GM12878 (cell line): Measurements from ENCODE around the gene STBD1. TPM values are rescaled to one million over a fixed set of nuclear protein-coding genes. Genes with fewer than 3 reads are reported as not detected.

Source experiments
- ATAC-seq: fragments of 200-7000 bp; cut with Tn5 transposase; 3 replicates; pipeline ENCODE4 v1.9.1; 2020; ENCODE audit warnings: mild to moderate bottlenecking, moderate library complexity
- BruUV-seq: library from RNA; stranded (reverse); fragments of 400-500 nt; replicated peaks from 2 replicates; lab custom pipeline; 2021; lab: Mats Ljungman, UMichigan
- CTCF ChIA-PET: fragments of 300-600 bp; sonication (Branson Sonifier 250); formaldehyde crosslinking; extraction: SDS; loops from one replicate; lab custom pipeline; 2021; ENCODE audit warnings: inconsistent platforms; lab: Yijun Ruan, JAX
- POLR2A ChIA-PET: fragments of 350-600 bp; formaldehyde crosslinking; extraction: SDS; loops from one replicate; lab custom pipeline; 2021; ENCODE audit warnings: inconsistent platforms; lab: Charles Lee
- RAD21 ChIA-PET: fragments of 300-600 bp; sonication (Branson Sonifier 250); formaldehyde crosslinking; loops from one replicate; lab custom pipeline; 2023; ENCODE audit warnings: antibody characterized with exemption; ENCODE audit not compliant: unreplicated experiment; lab: Charles Lee
- SMC1A ChIA-PET: fragments of 300-600 bp; sonication (Branson Sonifier 250); formaldehyde crosslinking; loops from one replicate; lab custom pipeline; 2023; ENCODE audit not compliant: unreplicated experiment, uncharacterized antibody; lab: Charles Lee
- DNase-seq: peaks from one replicate; pipeline ENCODE4 v3.0.0-alpha.2; 2011; ENCODE audit warnings: low read depth, low spot score
- FAIRE-seq: peaks from 3 replicates; lab custom pipeline; 2011; peaks lifted over from hg19 to GRCh38; lab: Jason Lieb, UNC
- H2AFZ ChIP-seq: 2 replicates; pipeline ENCODE4 v1.6.0; 2011; ENCODE audit warnings: low read depth, low read length, control low read depth; ENCODE audit not compliant: control insufficient read depth
- H3K27ac ChIP-seq: 2 replicates; pipeline ENCODE4 v1.5.1; 2011; ENCODE audit warnings: control low read depth; ENCODE audit not compliant: control insufficient read depth, insufficient read depth
- H3K27me3 ChIP-seq, 2 experiments: replicated peaks in 1 of 2; 2 replicates each; pipeline versions ENCODE4 v1.6.0 to v1.6.1; 2011; ENCODE audit warnings: low read length in 1 of 2; ENCODE audit not compliant: control insufficient read depth in 2 of 2, insufficient read depth in 2 of 2
- H3K36me3 ChIP-seq, 2 experiments: 2 replicates each; pipeline ENCODE4 v1.5.1; 2011; ENCODE audit warnings: low read length in 1 of 2; ENCODE audit not compliant: control insufficient read depth in 2 of 2, insufficient read depth in 2 of 2
- H3K4me1 ChIP-seq: 2 replicates; pipeline ENCODE4 v1.6.1; 2011; ENCODE audit warnings: mild to moderate bottlenecking, low read length, moderate library complexity, mixed read lengths; ENCODE audit not compliant: control insufficient read depth, insufficient read depth
- H3K4me2 ChIP-seq: 2 replicates; pipeline ENCODE4 v1.6.0; 2011; ENCODE audit warnings: control low read depth; ENCODE audit not compliant: control insufficient read depth, insufficient read depth
- H3K4me3 ChIP-seq: fragments of 200-600 bp; sonication (generic); 2 replicates; pipeline ENCODE4 v1.5.1; 2016
- H3K79me2 ChIP-seq: 2 replicates; pipeline ENCODE4 v1.6.0; 2011; ENCODE audit warnings: low read length; ENCODE audit not compliant: control insufficient read depth, insufficient read depth
- H3K9ac ChIP-seq: 2 replicates; pipeline ENCODE4 v1.8.0; 2011; ENCODE audit warnings: low read length, control low read depth, mixed read lengths; ENCODE audit not compliant: control insufficient read depth, insufficient read depth
- H3K9me3 ChIP-seq: replicated peaks from 3 replicates; pipeline ENCODE4 v1.5.1; 2011; ENCODE audit warnings: mild to moderate bottlenecking, low read length; ENCODE audit not compliant: control insufficient read depth, insufficient read depth
- H4K20me1 ChIP-seq: 2 replicates; pipeline ENCODE4 v1.6.0; 2011; ENCODE audit not compliant: control insufficient read depth, insufficient read depth
- HDGF ChIP-seq: fragments of 450-650 bp; IDR thresholded peaks from 2 replicates; pipeline ENCODE4 v1.6.1; 2016; ENCODE audit warnings: antibody characterized with exemption
- KDM1A ChIP-seq: fragments of 200-600 bp; sonication (generic); IDR thresholded peaks from 2 replicates; pipeline ENCODE4 v1.6.1; 2016; ENCODE audit warnings: borderline replicate concordance
- MEF2A ChIP-seq: IDR thresholded peaks from 2 replicates; pipeline ENCODE4 v1.6.1; 2011; ENCODE audit warnings: low read depth, mild to moderate bottlenecking, low read length, moderate library complexity; ENCODE audit not compliant: insufficient read depth
- ZNF24 ChIP-seq: fragments of 450-650 bp; IDR thresholded peaks from 2 replicates; pipeline ENCODE4 v1.6.1; 2017; ENCODE audit warnings: antibody characterized with exemption, mild to moderate bottlenecking
- ZSCAN29 ChIP-seq: fragments of 450-650 bp; IDR thresholded peaks from 2 replicates; pipeline ENCODE4 v1.6.1; 2017; ENCODE audit warnings: mild to moderate bottlenecking, moderate library complexity
- WGBS: methylation state at CpG from one replicate; pipeline ENCODE4 v1.1.6; 2016; ENCODE audit warnings: low lambda C conversion rate; ENCODE audit not compliant: insufficient replicate concordance, insufficient coverage; ENCODE audit errors: missing lambda C conversion rate; 5-methylcytosine and 5-hydroxymethylcytosine counted together
- in situ Hi-C: fragments of 300-500 bp; cut with MboI; formaldehyde crosslinking; loops from 9 replicates; pipeline ENCODE4 v1.14.3; 2018; ENCODE audit warnings: mixed read lengths
- intact Hi-C: fragments of 100-400 bp; cut with micrococcal nuclease; formaldehyde crosslinking; loops from one replicate; pipeline ENCODE4 v1.14.2; 2022; ENCODE audit not compliant: unreplicated experiment
- polyA plus RNA-seq, 11 experiments: library from polyadenylated mRNA; depleted of rRNA in 4 of 11; unstranded in 6 of 11; stranded (reverse) in 5 of 11; fragments of >200 nt; fragmentation: Nextera tagmentation in 4 of 11; fragmentation: Illumina TruSeq in 1 of 11; extraction: Ambion mirVana in 4 of 11; extraction: Trizol in 1 of 11; gene quantifications; 1 replicate in 1 of 11; 2 replicates in 10 of 11; pipeline versions ENCODE4 v1.2.1 to v1.2.3, GENCODE V29; 2011 to 2016; ENCODE audit warnings: inconsistent platforms in 2 of 11, missing spikeins in 2 of 11, low read depth in 1 of 11
- total RNA-seq, 4 experiments: library from RNA; depleted of rRNA in 3 of 4; stranded (reverse); fragments of >200 nt in 3 of 4; fragmentation: Illumina TruSeq in 1 of 4; extraction: Trizol in 1 of 4; gene quantifications; 2 replicates each; pipeline versions ENCODE4 v1.2.1 to v1.2.3, GENCODE V29; 2013 to 2021
- TF ChIP-seq, protein P1 (sequence below): fragments of 150-350 bp; IDR thresholded peaks from 2 replicates; pipeline ENCODE4 v1.6.1; 2016; ENCODE audit warnings: low read depth, low read length

Gene STBD1
- total and polyA plus RNA-seq, 10 of the 15 experiments (the other 5 are each of a cell fraction or from before 2014, with no cell fraction given), result 0.04 to 0.10 (median 0.05) TPM; not detected in 7

DNA sequence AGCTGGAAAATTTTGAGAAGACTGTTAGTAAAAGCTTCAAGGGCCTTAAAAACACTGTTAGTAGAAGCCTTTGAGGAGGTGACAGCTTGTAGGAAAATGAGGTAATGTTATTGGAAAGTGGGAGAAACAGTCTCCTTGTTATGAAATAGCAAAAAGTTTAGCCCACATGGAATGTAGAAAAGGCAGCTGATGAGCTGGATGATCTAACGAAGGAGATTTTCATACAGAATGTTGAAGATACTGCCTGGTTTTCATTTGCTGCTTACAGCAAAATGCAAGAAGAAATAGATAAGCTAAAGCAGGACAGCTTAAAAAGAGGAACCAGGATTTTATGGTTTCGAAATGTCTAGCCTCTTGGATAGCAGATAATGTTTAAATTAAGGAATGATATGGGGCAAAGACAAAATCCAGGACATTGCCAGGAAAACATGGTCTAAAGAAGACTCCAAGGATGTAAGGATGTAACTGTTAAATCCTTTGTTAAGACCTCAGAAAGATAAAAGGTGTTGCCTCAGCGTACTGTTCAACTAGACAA is 10.2 kb upstream of the STBD1 start:
- intact Hi-C loops, result no loop called here
- POLR2A ChIA-PET, result no interaction called here
- in situ Hi-C loops, result no loop called here

More for the DNA sequence above, 10.2 kb upstream of the STBD1 start:
- BruUV-seq, result no TSS peak
- H3K27me3 ChIP-seq, result no peaks in the 10 kb centered on the region; a peak in 2 of 4 replicates
- H2AFZ ChIP-seq, result no peak overlapping the region
- no peaks in the 10 kb centered on the region for H3K79me2 ChIP-seq
- H3K4me1 ChIP-seq, result peaks cover 9% of the 10 kb centered on the region
- TF ChIP-seq MEF2A, result no peak
- no peak for TF ChIP-seq ZNF24
- TF ChIP-seq KDM1A, result no peak
- TF ChIP-seq, protein P1, sequence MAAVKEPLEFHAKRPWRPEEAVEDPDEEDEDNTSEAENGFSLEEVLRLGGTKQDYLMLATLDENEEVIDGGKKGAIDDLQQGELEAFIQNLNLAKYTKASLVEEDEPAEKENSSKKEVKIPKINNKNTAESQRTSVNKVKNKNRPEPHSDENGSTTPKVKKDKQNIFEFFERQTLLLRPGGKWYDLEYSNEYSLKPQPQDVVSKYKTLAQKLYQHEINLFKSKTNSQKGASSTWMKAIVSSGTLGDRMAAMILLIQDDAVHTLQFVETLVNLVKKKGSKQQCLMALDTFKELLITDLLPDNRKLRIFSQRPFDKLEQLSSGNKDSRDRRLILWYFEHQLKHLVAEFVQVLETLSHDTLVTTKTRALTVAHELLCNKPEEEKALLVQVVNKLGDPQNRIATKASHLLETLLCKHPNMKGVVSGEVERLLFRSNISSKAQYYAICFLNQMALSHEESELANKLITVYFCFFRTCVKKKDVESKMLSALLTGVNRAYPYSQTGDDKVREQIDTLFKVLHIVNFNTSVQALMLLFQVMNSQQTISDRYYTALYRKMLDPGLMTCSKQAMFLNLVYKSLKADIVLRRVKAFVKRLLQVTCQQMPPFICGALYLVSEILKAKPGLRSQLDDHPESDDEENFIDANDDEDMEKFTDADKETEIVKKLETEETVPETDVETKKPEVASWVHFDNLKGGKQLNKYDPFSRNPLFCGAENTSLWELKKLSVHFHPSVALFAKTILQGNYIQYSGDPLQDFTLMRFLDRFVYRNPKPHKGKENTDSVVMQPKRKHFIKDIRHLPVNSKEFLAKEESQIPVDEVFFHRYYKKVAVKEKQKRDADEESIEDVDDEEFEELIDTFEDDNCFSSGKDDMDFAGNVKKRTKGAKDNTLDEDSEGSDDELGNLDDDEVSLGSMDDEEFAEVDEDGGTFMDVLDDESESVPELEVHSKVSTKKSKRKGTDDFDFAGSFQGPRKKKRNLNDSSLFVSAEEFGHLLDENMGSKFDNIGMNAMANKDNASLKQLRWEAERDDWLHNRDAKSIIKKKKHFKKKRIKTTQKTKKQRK, result no peak
- no peak for TF ChIP-seq HDGF
- TF ChIP-seq ZSCAN29, result no peak
- no peak overlapping the region for H3K9ac ChIP-seq
- H3K4me3 ChIP-seq, result no peak overlapping the region
- no peaks in the 10 kb centered on the region for H3K36me3 ChIP-seq
- DNase-seq (no peak), FAIRE-seq (no peak), ATAC-seq (no peak)
- peaks cover 19% of the 10 kb centered on the region for H3K9me3 ChIP-seq
- ChIA-PET CTCF (no interaction called here), SMC1A (interaction anchor here (1.7 kb wide), 1 partner anchor 18 kb away, joined by 4 read pairs; no protein-coding TSS in a partner anchor), RAD21 (no interaction called here)
- 29% methylated on average over 3 of the region's 3 CpGs for WGBS
- no peak overlapping the region for H3K4me2 ChIP-seq
- H4K20me1 ChIP-seq, result no peaks in the 10 kb centered on the region
- H3K27ac ChIP-seq, result no peak overlapping the region
